SK-N-SH treated with all-trans-retinoic acid at 6 μM for 48 hours (cell line): ENCODE data around the gene POU2F1.

ENCODE experiments used
- ESRRG ChIP-seq: fragments of 250-450 bp; sonication (Bioruptor Pico); IDR thresholded peaks from 2 replicates; pipeline ENCODE4 v1.6.1; 2021; ENCODE audit warnings: mild to moderate bottlenecking
- PATZ1 ChIP-seq: fragments of 250-450 bp; sonication (Bioruptor Pico); IDR thresholded peaks from 2 replicates; pipeline ENCODE4 v1.8.0; 2020; ENCODE audit warnings: mild to moderate bottlenecking, moderate library complexity, borderline replicate concordance
- ZFP30 ChIP-seq: fragments of 450-650 bp; formaldehyde crosslinking; IDR thresholded peaks from 2 replicates; pipeline ENCODE4 v1.5.0; 2022; ENCODE audit warnings: mild to moderate bottlenecking, moderate library complexity
- TF ChIP-seq, protein P1 (sequence below): fragments of 250-450 bp; sonication (Bioruptor Pico); IDR thresholded peaks from 2 replicates; pipeline ENCODE4 v1.5.1; 2020; ENCODE audit warnings: low read depth, mild to moderate bottlenecking, moderate library complexity

DNA sequence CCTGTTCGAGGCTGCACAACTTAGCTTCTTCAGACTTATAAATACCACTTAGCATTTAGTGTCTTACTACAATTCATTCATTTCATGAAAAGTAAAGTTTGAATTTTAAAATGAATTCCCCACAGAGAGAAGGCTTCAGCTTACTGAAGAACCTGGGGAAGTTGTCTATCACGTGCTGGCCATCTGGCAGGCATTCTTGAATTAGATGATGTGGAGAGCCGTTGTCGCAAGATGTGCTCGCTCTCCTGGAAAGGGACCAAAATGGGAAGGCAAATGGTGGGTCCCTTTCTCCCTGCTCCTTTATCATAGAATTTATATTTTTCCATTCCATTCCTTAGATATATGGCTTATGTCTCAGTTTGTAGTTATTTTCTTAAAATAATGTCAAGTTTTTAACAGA, 207.2 kb downstream of the POU2F1 start:
- TF ChIP-seq ZFP30 (CRISPR knock-in tag) = no peak
- TF ChIP-seq, protein P1, sequence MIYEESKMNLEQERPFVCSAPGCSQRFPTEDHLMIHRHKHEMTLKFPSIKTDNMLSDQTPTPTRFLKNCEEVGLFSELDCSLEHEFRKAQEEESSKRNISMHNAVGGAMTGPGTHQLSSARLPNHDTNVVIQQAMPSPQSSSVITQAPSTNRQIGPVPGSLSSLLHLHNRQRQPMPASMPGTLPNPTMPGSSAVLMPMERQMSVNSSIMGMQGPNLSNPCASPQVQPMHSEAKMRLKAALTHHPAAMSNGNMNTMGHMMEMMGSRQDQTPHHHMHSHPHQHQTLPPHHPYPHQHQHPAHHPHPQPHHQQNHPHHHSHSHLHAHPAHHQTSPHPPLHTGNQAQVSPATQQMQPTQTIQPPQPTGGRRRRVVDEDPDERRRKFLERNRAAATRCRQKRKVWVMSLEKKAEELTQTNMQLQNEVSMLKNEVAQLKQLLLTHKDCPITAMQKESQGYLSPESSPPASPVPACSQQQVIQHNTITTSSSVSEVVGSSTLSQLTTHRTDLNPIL (CRISPR knock-in tag) = no peak
- TF ChIP-seq PATZ1 (CRISPR knock-in tag) = no peak
- no peak for TF ChIP-seq ESRRG
